K562 (cell line): ENCODE results near the gene PKP1. TPM values are rescaled to one million over a fixed set of nuclear protein-coding genes. Genes with fewer than 3 reads are reported as not detected.

Source experiments
- ATAC-seq: fragments of 200-7000 bp; cut with Tn5 transposase; 3 replicates; pipeline ENCODE4 v1.9.1; 2020; ENCODE audit warnings: moderate library complexity
- BruUV-seq: library from RNA; stranded (reverse); fragments of 400-500 nt; replicated peaks from 2 replicates; lab custom pipeline; 2021; lab: Mats Ljungman, UMichigan
- CTCF ChIA-PET: fragments of 300-600 bp; formaldehyde crosslinking; extraction: SDS; loops from one replicate; lab custom pipeline; 2021; ENCODE audit warnings: low intra/inter-chr PET ratio; lab: Yijun Ruan, JAX
- POLR2A ChIA-PET: fragments of 300-600, 350-650 bp; sonication (Branson Sonifier 250); formaldehyde crosslinking; extraction: SDS; loops from one replicate; lab custom pipeline; 2021; ENCODE audit warnings: antibody characterized with exemption, inconsistent platforms; lab: Yijun Ruan, JAX
- DNase-seq, 4 experiments: peaks; one replicate each; pipeline versions ENCODE4 v3.0.0 to v3.0.0-alpha.2; 2011 to 2018; ENCODE audit warnings: low spot score in 3 of 4, mixed read lengths in 3 of 4; ENCODE audit errors: extremely low read depth in 1 of 4
- FAIRE-seq: peaks from 2 replicates; lab custom pipeline; 2011; peaks lifted over from hg19 to GRCh38; lab: Jason Lieb, UNC
- H2AFZ ChIP-seq: 2 replicates; pipeline ENCODE4 v1.6.0; 2011; ENCODE audit warnings: low read depth, low read length, control low read depth, inconsistent platforms
- H3K27ac ChIP-seq: fragments of 200-600 bp; 3 replicates; pipeline ENCODE4 v1.8.0; 2011; ENCODE audit warnings: low read depth, mild to moderate bottlenecking, control low read depth, inconsistent platforms, low read length, moderate library complexity, mixed read lengths; ENCODE audit errors: extremely low read depth
- H3K27me3 ChIP-seq, 2 experiments: fragments of 300-600 bp in 1 of 2; 2 replicates in 1 of 2; 3 replicates in 1 of 2; pipeline versions ENCODE4 v1.6.0 to v1.8.0; 2011; ENCODE audit warnings: inconsistent platforms in 2 of 2, low read length in 2 of 2, mild to moderate bottlenecking in 1 of 2, mixed read lengths in 1 of 2, moderate library complexity in 1 of 2; ENCODE audit not compliant: control insufficient read depth in 2 of 2, insufficient read depth in 2 of 2
- H3K36me3 ChIP-seq: fragments of 300-600 bp; 3 replicates; pipeline ENCODE4 v1.8.0; 2011; ENCODE audit warnings: mild to moderate bottlenecking, low read length, inconsistent platforms; ENCODE audit not compliant: control insufficient read depth, insufficient read depth
- H3K4me1 ChIP-seq, 2 experiments: fragments of 200-600 bp in 1 of 2; replicated peaks in 1 of 2; 2 replicates in 1 of 2; 3 replicates in 1 of 2; pipeline versions ENCODE4 v1.5.1 to v1.8.0; 2011; ENCODE audit warnings: inconsistent platforms in 2 of 2, low read length in 2 of 2, mild to moderate bottlenecking in 1 of 2, mixed read lengths in 1 of 2, moderate library complexity in 1 of 2; ENCODE audit not compliant: control insufficient read depth in 2 of 2, insufficient read depth in 2 of 2
- H3K4me2 ChIP-seq: 2 replicates; pipeline ENCODE4 v1.6.1; 2011; ENCODE audit warnings: low read length, control low read depth, inconsistent platforms, mixed read lengths; ENCODE audit not compliant: insufficient read depth
- H3K4me3 ChIP-seq: fragments of 200-600 bp; sonication (generic), shearing (Covaris generic); 2 replicates; pipeline ENCODE4 v1.5.1; 2016; ENCODE audit warnings: control low read depth, inconsistent platforms
- H3K79me2 ChIP-seq: fragments of 200-600 bp; 3 replicates; pipeline ENCODE4 v1.8.0; 2011; ENCODE audit warnings: low read length, inconsistent platforms; ENCODE audit not compliant: control insufficient read depth, insufficient read depth
- H3K9ac ChIP-seq, 2 experiments: 2 replicates each; pipeline versions ENCODE4 v1.6.0 to v1.6.1; 2011; ENCODE audit warnings: low read depth in 2 of 2, low read length in 2 of 2, control low read depth in 1 of 2, inconsistent platforms in 1 of 2, mild to moderate bottlenecking in 1 of 2, mixed read lengths in 1 of 2; ENCODE audit not compliant: insufficient read depth in 1 of 2
- H3K9me1 ChIP-seq: one replicate; pipeline ENCODE4 v1.6.0; 2011; ENCODE audit warnings: inconsistent platforms, mild to moderate bottlenecking, low read length, moderate library complexity; ENCODE audit not compliant: control insufficient read depth, insufficient read depth
- H3K9me3 ChIP-seq: replicated peaks from 2 replicates; pipeline ENCODE4 v1.5.1; 2011; ENCODE audit warnings: low read depth, low read length, inconsistent platforms; ENCODE audit not compliant: control insufficient read depth, insufficient read depth
- H4K20me1 ChIP-seq: replicated peaks from 2 replicates; pipeline ENCODE4 v1.6.1; 2011; ENCODE audit warnings: low read length, inconsistent platforms, mixed read lengths; ENCODE audit not compliant: control insufficient read depth, insufficient read depth
- CAMTA2 ChIP-seq: fragments of 250-450 bp; sonication (Bioruptor Pico); conservative IDR thresholded peaks from 2 replicates; pipeline ENCODE4 v1.5.1; 2022
- DNMT1 ChIP-seq: fragments of 450-650 bp; IDR thresholded peaks from 2 replicates; pipeline ENCODE4 v1.6.1; 2016; ENCODE audit warnings: antibody characterized with exemption, mild to moderate bottlenecking
- ETV1 ChIP-seq: fragments of 450-650 bp; conservative IDR thresholded peaks from 2 replicates; pipeline ENCODE4 v1.6.1; 2016; ENCODE audit warnings: missing genetic modification characterization, control low read depth, low read depth, missing compliant biosample characterization
- MAFF ChIP-seq: IDR thresholded peaks from 2 replicates; pipeline ENCODE4 v1.6.1; 2012; ENCODE audit warnings: low read length, improper control_type of control experiment
- MEF2D ChIP-seq: conservative IDR thresholded peaks from 2 replicates; pipeline ENCODE4 v1.6.1; 2016; ENCODE audit warnings: low read depth, missing genetic modification characterization, missing compliant biosample characterization
- ZFX ChIP-seq: sonication (generic); formaldehyde crosslinking; IDR thresholded peaks from 2 replicates; pipeline ENCODE4 v1.8.0; 2022; ENCODE audit warnings: mild to moderate bottlenecking, missing genetic modification reagents, moderate library complexity
- WGBS: fragments of 100-300 bp; shearing (Covaris generic); methylation state at CpG from one replicate; pipeline ENCODE4 v1.1.6; 2016; ENCODE audit warnings: low coverage, mixed read lengths; ENCODE audit not compliant: insufficient coverage; ENCODE audit errors: missing lambda C conversion rate; 5-methylcytosine and 5-hydroxymethylcytosine counted together
- in situ Hi-C: fragments of 300-500 bp; cut with MboI; formaldehyde crosslinking; loops from 4 replicates; pipeline ENCODE4 v1.15.0; 2018; ENCODE audit warnings: inconsistent platforms, mixed read lengths
- intact Hi-C: fragments of 100-400 bp; cut with micrococcal nuclease; formaldehyde crosslinking; loops from 2 replicates; pipeline ENCODE4 v1.14.2; 2022
- polyA plus RNA-seq, 8 experiments: library from polyadenylated mRNA; depleted of rRNA in 4 of 8; stranded (reverse) in 5 of 8; unstranded in 3 of 8; fragments of >200 nt; fragmentation: Nextera tagmentation in 2 of 8; fragmentation: Illumina TruSeq in 1 of 8; extraction: Ambion mirVana in 2 of 8; extraction: Trizol in 1 of 8; gene quantifications; 2 replicates each; pipeline versions ENCODE4 v1.2.1 to v1.2.3, GENCODE V29; 2011 to 2014; ENCODE audit warnings: inconsistent platforms in 1 of 8, missing spikeins in 1 of 8
- total RNA-seq, 7 experiments: library from RNA; depleted of rRNA in 6 of 7; stranded (reverse); fragments of >200 nt in 6 of 7; fragmentation: Illumina TruSeq in 2 of 7; extraction: Trizol in 2 of 7; gene quantifications; 2 replicates each; pipeline versions ENCODE4 v1.2.1 to v1.2.3, GENCODE V29; 2011 to 2021; ENCODE audit warnings: low replicate concordance in 1 of 7
- TF ChIP-seq, protein P1 (sequence below): IDR thresholded peaks from 2 replicates; pipeline ENCODE4 v1.6.1; 2012; ENCODE audit warnings: low read depth, low read length, improper control_type of control experiment, borderline replicate concordance
- TF ChIP-seq, protein P2 (sequence below), 2 experiments: fragments of 250-450 bp in 1 of 2; fragments of 450-650 bp in 1 of 2; sonication (Bioruptor Pico) in 1 of 2; IDR thresholded peaks; 2 replicates each; pipeline versions ENCODE4 v1.6.1 to v1.8.0; 2016 to 2021; ENCODE audit warnings: mild to moderate bottlenecking in 2 of 2, moderate library complexity in 2 of 2, missing compliant biosample characterization in 1 of 2, missing genetic modification characterization in 1 of 2

The PKP1 gene
- total and polyA plus RNA-seq, 9 of the 15 experiments (the other 6 are each of a cell fraction or from before 2014, with no cell fraction given): not detected

DNA sequence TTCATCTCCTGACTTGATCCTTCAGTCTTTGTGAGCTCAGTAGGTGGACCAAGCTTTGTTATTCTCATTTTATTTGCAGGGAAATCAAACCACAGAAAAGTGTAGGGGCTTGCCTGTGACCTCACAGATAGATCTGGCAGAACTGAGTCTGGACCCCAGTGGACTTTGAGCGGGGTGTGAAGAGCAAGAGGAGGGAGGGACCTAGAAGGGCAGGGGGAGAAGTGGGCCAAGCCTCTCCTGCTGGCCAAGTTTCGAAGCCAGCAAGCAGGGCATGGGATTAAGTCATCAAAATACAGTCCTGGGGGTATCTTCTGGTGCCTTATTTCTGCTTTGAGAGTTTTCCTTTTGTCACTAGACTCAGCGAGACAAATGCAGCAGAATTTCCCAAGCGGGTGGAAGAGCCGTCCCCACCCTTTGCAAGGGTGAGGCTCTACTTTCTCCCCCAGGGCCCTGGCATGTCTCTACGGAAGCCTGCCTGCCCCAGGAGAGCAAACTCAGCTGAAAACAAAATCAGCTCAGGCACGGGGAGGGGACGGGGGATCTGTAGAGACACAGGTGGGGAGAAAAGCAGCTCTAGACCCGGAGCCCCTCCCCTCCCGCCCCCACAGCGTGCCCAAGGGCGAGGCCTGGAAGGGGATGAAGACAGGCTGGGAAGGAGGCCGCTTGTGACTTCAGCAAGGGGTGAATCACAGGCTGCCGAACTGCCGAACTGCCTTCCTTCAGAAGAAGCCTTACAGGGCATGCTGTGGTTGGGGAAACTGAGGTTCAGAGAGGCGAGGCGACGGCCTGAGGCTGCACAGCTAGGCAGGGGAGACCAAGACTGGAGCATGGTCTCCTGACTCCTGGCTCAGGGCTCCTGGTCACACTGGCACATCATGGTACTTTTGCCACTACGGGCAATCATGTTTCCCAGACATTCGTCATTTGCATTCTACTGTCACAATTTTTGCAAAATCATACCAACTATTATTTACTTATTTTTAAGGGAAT is 19.2 kb downstream of the PKP1 start:
- Histone ChIP-seq H3K9me1 (no peaks in the 10 kb centered on the region), H3K9ac (no peak overlapping the region), H3K79me2 (no peaks in the 10 kb centered on the region), H2AFZ (no peak overlapping the region), H3K36me3 (no peaks in the 10 kb centered on the region), H3K4me1 (no peaks in the 10 kb centered on the region), H3K27ac (no peak overlapping the region), H3K4me3 (no peak overlapping the region), H3K27me3 (peaks cover 36 to 79% of the 10 kb centered on the region in 2 experiments), H3K9me3 (no peaks in the 10 kb centered on the region), H4K20me1 (peaks cover 3% of the 10 kb centered on the region; the same call in 1 of the 2 replicates), H3K4me2 (no peak overlapping the region)
- WGBS: 1% methylated on average over 20 of the region's 20 CpGs
- CTCF ChIA-PET: interaction anchor here (0.6 kb wide), 1 partner anchor 79 kb away, joined by 3 read pairs; no protein-coding TSS in a partner anchor
- TF ChIP-seq MEF2D (tag): no peak
- TF ChIP-seq ZFX: no peak
- in situ Hi-C loops: no loop called here
- POLR2A ChIA-PET: interaction anchor here (0.9 to 1.4 kb wide), 3 partner anchors 17 to 24 kb away, joined by 3 to 5 read pairs (median 3); no protein-coding TSS in a partner anchor
- DNase-seq (no peak), ATAC-seq (no peak), FAIRE-seq (no peak)
- intact Hi-C loops: no loop called here
- no TSS peak for BruUV-seq

DNA sequence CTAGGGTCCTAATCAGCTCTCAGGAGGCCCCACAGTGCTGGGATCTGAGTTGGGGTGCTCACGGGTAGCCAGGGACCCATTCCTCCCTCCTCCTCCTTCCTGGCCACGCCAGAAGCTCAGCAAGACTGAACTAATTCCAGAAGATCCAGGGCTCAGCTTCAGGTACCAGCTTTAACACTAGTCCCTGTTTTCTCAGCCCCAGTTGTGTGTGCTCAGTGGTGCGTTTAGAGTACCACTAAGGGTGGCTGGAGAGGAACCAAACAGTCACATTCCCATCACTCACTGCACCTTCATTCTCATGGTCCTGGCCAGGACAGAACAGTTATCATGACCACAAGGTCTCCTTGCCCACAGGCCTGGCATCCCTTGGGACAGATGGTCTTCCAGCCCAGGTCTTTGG is 20.8 kb downstream of the PKP1 start:
- in situ Hi-C loops: no loop called here
- Histone ChIP-seq H3K9me1 (no peaks in the 10 kb centered on the region), H2AFZ (no peak overlapping the region), H3K9me3 (no peaks in the 10 kb centered on the region), H3K4me1 (no peaks in the 10 kb centered on the region), H3K9ac (no peak overlapping the region), H3K79me2 (no peaks in the 10 kb centered on the region), H3K4me3 (no peak overlapping the region), H3K36me3 (no peaks in the 10 kb centered on the region), H3K4me2 (no peak overlapping the region), H4K20me1 (peaks cover 6% of the 10 kb centered on the region), H3K27ac (no peak overlapping the region), H3K27me3 (peaks cover 40 to 88% of the 10 kb centered on the region in 2 experiments)
- no TSS peak for BruUV-seq
- DNase-seq (no peak), ATAC-seq (no peak), FAIRE-seq (no peak)
- 0% methylated on average over 3 of the region's 3 CpGs for WGBS
- ChIA-PET CTCF (no interaction called here), POLR2A (interaction anchor here (0.9 to 1.3 kb wide), 2 partner anchors 11 to 22 kb away, joined by 3 read pairs; no protein-coding TSS in a partner anchor)
- intact Hi-C loops: no loop called here
- TF ChIP-seq ETV1: no peak
- no peak for TF ChIP-seq CAMTA2 (CRISPR knock-in tag)
- no peak for TF ChIP-seq MAFF
- TF ChIP-seq, protein P1, sequence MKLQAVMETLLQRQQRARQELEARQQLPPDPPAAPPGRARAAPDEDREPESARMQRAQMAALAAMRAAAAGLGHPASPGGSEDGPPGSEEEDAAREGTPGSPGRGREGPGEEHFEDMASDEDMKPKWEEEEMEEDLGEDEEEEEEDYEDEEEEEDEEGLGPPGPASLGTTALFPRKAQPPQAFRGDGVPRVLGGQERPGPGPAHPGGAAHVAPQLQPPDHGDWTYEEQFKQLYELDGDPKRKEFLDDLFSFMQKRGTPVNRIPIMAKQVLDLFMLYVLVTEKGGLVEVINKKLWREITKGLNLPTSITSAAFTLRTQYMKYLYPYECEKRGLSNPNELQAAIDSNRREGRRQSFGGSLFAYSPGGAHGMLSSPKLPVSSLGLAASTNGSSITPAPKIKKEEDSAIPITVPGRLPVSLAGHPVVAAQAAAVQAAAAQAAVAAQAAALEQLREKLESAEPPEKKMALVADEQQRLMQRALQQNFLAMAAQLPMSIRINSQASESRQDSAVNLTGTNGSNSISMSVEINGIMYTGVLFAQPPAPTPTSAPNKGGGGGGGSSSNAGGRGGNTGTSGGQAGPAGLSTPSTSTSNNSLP: no peak
- TF ChIP-seq DNMT1: no peak
- TF ChIP-seq, protein P2, sequence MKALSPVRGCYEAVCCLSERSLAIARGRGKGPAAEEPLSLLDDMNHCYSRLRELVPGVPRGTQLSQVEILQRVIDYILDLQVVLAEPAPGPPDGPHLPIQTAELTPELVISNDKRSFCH (CRISPR knock-in tag; IDR thresholded peaks at IDR 0.05): no peak
- TF ChIP-seq, protein P2 (tag; IDR thresholded peaks at IDR 0.05): no peak
